GM19025 (cell line): ENCODE results near the gene WNT9B.
"Not testable (repeated sequence)": the region's sequence is repeated elsewhere in the genome, so short reads cannot be mapped to it uniquely, and the experiment has no call there.

ENCODE experiments used
- ATAC-seq: cut with Tn5 transposase; IDR thresholded peaks from one replicate; pipeline ENCODE4 v1.9.1; 2021; ENCODE audit warnings: mild to moderate bottlenecking, low read depth, moderate library complexity; ENCODE audit not compliant: unreplicated experiment

The WNT9B gene

GRCh38 chr17:46903762-46904672, 52.6 kb downstream of the WNT9B start:
- ATAC-seq: no peak

DNA sequence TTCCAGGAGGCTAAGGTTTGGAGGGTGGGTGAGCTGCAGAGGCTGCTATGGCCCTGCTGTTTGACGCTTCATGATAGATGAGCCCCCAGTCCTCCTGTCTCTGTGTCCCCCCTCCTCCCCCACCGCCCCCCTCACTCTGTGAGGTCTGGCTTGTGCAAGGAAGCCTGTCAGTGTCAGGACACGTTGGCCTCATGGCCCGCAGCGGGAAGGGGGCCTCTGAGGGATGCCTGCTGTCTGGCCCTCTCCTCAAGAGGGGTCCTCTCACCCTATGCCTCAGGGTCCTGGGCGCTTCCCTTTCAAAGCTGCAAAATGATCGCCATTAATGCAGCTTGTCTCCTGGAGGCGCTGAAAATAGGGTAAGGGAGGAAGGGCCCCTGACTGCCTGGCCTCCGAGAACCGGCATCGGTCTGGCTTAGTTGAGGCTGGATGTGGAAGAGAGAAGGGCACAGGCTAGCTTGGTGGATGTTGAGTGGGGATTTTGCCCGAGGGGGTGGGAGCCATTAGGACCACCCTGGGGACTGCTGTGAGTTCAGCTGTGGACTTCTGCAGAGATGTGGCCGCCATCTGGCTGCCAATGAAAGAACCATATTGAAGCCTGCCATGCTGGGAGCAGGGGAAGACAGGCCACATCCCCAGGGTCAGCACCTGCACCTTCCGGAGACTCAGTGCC, 56.8 kb downstream of the WNT9B start:
- ATAC-seq: no peak

DNA sequence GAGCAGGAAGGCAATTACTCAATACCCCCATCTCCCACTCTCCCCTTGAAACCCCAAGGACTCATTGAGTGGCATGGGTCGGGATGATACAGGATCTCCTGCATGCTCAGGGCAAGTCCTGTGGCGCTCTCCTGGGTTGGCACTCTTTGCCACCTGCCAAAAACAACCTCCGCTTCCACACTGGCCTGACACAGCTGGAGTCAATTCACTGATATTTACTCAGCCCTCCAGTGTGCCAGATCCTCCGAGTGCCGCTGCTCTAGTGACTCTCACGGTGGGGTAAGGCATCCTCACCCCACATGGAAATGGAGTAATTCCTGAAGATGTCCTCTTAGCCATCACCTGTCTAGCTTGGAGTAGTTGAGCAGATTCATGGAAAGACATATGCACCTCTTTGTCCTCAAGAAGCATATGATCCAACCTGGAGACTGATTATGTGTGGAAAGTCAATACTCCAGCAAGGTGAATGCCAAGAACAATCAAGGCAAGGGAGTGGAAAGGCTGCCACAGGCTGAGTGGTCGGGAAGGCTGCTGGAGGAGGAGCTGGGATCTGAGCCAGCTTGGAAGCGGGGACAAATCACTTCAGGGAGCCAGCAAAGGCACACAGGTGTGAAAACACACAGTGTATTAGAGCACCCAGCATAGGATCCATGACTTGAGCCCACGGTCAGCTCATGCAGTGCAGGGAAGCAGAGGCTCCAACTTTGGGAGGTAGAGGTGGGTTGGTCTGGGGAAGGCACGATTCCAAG, 59.0 kb downstream of the WNT9B start:
- no peak for ATAC-seq

- ATAC-seq: no peak
Observed at GRCh38 chr17:46911311-46911710, 59.9 kb downstream of the WNT9B start.

DNA sequence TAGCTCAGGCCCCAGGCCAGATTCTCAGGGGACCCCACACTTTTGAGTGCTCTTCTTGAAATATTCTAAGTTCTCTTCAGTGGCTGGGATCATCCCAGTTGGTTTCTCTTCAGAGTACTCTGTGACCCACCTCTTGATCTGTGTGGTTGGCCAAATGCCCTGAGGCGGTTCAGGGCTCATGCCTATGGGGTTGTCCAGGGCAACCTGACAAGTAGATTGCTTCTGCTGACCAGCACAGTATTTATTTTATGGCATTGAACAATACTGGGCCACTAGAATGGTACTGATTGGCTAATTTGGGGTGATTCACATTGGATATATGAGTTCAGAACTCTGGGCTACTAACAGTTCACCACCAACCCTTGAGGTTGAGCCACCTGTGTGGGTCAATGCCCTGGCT, 64.2 kb downstream of the WNT9B start:
- no peak for ATAC-seq

GRCh38 chr17:46916211-46916610, 64.8 kb downstream of the WNT9B start:
- no peak for ATAC-seq

DNA sequence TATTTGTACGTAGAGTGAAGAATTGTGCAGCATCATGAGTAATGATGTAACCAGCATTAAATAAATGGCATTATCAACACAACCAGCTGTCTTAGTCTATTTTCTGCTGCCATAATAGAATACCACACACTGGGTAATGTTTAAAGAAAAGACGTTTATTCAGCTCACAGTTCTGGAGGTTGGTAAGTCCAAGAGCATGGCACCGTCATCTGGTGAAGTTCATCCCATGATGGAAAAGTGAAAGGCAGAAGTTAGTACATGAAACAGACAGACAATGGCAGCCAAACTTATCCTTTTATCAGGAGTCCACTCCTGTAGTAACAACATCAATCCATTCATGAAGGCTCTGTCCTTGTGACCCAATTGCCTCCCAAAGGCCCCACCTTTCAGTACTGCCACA, 65.2 kb downstream of the WNT9B start:
- ATAC-seq: no peak

DNA sequence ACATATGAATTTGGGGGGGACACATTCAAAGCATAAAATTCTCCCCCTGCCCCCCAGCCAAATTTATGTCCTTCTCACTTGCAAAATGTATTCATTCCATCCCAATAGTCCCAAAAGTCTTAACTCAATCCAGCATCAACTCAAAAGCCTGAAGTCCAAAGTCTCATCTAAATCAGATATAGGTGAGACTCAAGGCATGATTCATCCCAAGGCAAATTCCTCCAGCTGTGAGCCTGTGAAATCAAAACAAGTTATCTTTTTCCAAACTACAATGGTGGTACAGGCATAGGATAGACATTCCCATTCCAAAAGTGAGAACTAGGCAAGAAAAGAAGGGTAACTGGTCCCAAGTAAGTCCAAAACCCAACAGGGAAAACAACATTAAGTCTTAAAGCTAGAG, 65.7 kb downstream of the WNT9B start:
- ATAC-seq: no peak

GRCh38 chr17:46917516-46917915, 66.1 kb downstream of the WNT9B start:
- no peak for ATAC-seq

- ATAC-seq: not testable (repeated sequence)
Observed at GRCh38 chr17:46921962-46922361, 70.6 kb downstream of the WNT9B start.

DNA sequence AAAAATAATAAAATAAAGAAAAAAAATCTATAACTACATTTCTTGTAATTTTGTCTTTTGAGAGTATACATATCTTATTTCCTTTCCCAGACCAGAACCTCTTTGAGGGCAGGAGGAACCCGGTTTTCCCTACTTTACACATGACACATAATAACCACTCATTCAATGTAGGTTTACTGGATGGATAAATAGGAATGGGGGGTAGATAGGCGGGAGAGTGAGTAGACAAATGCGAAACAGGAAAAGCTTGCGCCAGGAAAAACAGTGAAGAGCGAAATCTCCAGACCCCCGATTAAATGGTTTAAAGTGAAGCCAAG, 71.1 kb downstream of the WNT9B start:
- no peak for ATAC-seq

GRCh38 chr17:46922804-46923635, 71.6 kb downstream of the WNT9B start, which contains the start of gene GOSR2:
Gene GOSR2, plus strand, starts transcription at chr17:46923160. Its CDS starts 33 bp downstream, at chr17:46923193.
- peak; percentile 87 for ATAC-seq

DNA sequence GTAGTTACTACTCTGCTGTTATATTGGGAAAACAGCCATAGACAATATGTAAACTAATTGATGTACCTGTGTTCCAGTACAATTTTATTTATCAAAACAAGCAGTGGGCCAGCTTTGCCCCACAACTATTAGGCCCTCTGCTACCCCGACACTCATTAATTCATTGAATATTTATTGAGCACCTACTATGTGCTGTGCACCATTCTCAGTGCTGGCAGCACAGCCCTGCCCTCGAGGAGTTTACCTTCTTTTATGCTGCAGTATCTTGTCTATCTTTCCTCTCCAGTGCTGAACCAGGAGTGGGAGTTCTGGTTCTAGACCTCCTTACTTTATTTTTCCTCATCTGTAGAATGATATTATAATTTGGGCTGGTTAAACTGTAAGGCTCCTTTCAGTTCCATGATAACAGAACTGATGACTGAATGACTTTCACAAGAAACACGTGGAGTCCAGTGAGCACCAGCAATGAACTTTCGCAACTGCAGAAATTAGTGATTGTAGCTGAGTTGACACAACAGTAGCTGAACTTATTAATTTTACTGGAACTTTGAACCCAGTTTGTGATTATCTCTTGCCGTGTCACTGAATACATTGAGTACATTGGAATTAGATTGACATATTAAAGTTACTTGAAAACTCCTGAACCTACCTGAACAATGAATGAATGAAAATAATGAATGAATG, 73.9 kb downstream of the WNT9B start:
- ATAC-seq: no peak

- no peak for ATAC-seq
Observed at GRCh38 chr17:46928467-46929261, 77.3 kb downstream of the WNT9B start.

DNA sequence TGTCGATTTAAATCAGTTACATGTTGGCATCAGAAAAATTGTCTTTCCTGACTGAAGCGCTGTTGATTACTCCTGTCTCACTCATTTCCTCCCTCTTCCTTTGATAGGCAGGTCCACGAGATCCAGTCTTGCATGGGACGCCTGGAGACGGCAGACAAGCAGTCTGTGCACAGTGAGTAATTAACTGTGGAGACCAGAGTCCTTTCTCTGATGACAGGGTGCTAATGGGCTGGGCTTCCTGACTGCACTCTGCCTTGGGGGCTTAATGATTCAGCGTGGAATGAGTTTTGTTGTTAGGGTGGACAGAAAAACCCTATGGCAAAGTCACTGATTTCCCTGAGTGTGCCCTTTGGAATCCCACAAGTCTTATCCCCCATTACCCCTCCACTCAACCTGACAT, 78.0 kb downstream of the WNT9B start:
- ATAC-seq: no peak

- ATAC-seq: no peak
Observed at GRCh38 chr17:46930051-46930450, 78.7 kb downstream of the WNT9B start.

DNA sequence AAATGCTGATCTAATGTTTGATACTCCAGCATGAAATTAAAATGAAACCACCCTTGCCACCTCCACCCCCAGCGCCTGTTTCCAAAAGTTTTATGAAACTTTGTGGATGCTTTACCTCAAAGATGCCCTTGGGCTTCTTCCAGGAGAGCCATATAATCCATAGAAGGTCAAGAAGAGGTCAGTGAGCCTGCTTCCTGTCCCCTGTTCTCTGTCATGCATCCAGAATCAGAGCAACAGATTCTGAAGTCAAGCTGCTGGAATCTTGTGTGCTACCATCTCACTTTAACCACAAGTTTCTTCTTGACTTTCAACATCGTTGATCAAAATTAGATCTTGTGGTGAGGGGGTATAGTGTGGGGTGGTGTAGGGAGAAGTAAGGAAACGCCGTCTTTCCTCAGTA, 80.2 kb downstream of the WNT9B start:
- ATAC-seq: no peak

GRCh38 chr17:46935658-46936266, 84.4 kb downstream of the WNT9B start:
- ATAC-seq: no peak
